ENCODE data around the gene PSMB11.

PSMB11 gene

DNA sequence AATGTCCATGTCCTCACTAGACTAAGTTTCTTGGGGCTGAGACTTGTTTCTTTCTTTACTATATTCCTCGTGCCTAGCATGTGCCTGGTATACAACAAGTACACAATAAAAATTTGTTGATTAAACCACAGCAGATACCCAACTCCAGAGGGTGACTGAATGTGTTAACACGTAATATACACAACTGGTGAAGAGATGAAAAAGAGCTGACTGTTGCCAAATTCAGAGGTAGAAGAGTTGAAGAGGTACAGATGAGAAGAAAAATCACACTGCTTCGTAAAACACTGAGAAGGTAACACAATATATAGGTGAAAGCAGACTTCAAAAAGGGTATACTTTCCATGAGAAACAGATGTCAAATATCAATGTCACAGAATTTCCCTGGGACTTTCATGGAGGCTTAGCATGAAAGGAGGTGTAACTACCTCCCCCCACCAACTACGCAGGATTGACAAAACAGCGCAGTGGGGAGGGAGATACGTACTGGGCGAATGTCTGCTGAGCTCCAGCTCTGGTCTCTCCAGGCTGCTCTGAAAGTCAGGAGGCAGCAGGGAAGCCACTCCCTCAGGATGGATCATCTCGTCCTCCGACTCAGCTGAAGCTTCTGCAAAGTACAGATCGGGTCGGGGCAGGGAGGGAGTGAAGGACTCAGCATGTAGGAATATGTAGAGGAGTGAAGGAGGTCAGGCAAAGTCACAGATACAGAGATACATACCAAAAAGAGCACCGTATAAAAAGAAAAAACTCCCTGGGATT is 47.7 kb downstream of the PSMB11 start:
- DNase-seq, result no peak

DNA sequence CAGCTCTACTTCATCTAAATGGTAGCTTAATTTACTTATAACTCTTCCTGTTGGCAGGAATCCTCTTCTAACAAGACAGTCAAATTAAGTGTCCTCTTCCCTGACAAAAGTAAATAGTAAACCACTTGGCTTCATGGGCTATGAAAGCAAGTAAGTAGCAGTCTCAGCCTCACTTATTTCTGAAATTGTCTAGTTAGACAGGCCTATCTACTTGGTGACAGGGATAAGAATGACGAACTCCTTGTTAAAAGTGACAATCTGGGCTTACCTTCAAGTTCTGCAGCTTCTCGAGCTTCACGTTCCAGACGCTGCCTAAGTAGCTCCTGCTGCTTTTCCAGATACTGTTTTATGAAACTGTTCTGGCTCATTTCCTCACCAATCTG is 48.2 kb downstream of the PSMB11 start:
- no peak for DNase-seq

DNA sequence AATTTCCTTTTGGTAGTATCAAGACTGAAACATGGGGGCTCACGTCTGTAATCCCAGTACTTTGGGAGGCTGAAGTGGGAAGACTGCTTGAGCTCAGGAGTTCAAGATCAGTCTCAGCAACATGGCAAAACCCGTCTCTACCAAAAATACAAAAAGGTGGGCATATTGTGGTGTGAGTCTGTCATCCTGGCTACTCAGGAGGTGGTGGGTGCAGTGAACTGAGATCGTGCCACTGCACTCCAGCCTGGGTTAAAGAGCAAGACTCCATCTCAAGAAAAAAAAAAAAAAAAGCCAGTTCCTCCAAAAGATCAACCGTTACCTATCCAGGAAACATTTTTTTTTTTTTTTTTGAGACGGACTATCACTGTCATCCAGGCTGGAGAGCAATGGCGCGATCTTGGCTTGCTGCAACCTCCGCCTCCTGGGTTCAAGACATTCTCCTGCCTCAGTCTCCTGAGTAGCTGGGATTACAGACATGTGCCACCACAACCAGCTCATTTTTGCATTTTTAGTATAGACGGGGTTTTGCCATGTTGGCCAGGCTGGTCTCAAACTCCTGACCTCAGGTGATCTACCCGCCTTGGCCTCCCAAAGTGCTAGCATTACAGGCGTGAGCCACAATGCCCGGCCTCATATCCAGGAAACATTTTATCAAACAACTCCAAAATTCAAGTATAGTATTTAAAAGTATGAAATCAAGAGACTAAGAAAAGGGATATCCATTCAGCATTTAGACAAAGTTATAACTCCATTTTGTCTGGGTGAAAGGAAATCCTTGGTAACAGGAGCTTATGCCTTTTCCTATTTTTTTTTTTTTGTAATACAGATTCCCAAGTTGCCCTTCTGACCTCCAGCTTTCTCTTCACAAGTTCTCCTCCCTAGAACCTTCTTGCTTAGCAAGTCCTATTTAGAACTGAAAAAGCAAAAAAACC is 49.5 kb downstream of the PSMB11 start:
- DNase-seq, result no peak

DNA sequence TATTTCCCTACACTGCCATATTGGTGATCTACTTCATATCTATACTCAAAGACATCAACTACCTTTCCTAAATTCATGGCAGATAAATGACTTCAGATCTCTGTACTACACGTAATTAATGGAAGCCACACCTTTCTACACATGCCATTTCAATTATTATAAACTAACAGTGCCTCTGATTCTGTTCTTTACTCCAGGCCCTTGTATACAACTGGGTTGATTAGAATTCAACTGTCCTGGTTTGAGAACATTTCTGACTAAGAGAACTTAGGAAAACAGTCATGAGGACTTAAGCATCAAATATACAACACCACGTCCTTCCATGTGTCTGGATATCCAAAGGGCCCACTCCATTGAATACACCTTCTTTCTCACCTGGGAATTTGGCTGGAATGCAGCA is 51.1 kb downstream of the PSMB11 start:
- DNase-seq, result no peak

DNA sequence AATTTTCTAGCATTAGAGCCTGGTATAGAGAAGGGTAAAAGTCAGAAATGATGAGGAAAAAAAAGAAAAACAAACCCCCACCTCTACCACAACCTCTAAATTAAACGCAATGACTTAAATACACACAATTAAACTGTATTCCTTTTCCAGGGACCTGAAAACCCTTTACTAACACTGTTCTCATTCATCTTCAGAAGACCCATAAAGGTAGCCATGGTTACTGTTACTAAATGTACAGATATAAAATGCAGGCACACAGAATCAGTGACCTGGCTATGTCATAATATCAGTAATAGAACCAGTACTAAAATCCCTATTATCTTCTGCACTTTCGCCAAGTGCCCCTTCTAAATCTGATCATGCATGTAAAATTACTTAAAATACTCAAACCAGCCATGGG is 51.5 kb downstream of the PSMB11 start:
- no peak for DNase-seq
